Measurements from ENCODE around the gene TNFRSF14.
"Not testable (repeated sequence)": the region's sequence is repeated elsewhere in the genome, so short reads cannot be mapped to it uniquely, and the experiment has no call there.

Gene TNFRSF14

DNA sequence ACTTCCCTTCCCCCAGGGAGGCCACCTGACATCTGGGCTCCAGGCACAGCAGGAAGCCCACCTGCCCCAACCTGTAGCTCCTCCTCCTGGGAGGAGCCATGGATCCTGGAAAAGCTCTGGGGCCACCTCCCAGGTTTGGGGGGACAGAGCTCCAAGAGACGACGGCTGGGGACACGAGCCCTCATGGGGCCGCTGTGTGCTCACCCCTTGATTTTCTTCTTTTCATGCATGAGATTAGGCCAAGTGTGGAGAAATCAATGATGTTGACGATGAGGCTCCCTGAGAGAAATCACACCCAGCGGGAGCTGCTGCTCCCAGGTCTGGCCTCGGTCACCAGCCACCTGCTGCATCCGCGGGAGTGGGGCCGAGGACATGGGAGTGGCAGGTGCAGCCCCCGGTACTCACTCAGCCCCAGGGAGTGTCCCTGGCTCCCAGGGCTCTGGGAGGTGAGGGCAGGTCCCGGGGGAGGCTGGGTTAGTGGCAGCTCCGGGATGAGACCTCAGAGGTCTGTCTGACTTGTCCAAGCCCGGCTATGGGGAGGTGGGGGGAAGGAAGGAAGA, 8.7 kb downstream of the TNFRSF14 start:
- in situ Hi-C loops (cut with HindIII; ENCODE audit: low sequenced_read_pairs): no loop called here

DNA sequence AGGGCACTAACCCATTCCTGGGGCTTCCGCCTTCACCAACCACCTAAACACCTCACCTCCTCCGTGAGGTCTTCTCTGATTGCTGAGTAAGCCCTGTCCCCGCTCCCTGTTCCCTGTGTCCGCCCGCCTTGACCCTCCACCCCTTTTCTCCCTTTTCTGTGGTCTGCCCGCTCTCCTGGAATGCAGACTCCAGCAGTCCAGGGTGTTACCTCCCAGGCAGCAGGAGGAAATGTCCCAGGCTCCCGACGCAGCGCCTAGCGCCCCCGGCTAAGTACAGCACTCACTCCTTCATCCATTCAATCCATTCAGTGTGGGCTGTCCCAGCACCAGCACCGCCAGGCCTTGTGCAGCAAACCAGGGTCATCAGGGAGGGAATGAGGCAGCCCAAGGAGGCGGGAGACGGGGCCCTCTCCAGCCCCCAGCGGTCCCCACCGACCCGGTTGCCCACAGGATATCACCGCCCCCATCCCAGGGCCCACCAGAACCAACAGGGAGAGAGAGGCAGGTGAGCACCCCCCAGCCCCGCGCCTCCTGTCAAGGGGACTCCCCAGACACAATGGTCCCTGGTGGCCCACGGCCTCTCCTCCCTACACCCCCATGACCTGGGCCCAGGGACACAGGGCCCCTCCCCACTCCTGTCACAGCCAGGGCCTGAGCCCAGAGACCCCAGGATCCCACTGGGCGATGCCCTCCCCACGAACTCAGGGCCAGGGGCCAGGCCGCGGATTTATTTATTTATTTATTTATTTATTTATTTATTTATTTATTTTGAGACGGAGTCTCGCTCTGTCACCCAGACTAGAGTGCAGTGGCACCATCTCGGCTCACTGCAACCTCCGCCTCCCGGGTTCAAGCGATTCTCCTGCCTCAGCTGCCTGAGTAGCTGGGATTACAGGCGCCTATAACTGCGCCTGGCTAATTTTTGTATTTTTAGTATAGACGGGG, 10.2 kb downstream of the TNFRSF14 start:
- in situ Hi-C loops (cut with HindIII; ENCODE audit: low sequenced_read_pairs): no loop called here

DNA sequence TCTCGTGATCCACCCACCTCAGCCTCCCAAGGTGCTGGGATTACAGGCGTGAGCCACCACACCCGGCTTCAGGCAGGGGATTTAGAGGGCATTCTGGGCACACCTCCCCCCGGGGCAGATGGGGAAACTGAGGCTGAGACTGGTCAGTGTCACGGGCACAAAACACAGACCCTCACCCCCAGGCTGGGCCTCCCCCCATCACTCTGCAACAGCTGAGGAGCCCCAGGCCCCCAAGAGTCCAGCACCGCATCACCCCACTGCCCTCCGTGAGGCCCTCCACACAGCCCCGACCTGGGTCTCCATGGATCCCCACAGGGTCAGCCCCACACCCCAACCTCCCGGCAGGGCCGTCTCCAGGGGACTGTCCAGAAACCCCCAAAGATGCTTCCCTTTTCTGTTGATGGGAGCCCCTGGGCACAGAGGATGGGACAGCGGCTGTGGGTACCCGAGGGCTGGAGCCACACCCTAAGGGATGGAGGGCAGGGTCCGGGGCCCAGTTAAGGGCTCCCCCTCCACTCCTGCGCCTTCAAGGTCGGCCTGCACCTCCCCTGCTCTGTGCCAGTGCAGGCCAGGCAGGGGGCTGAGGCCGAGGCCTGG, 11.0 kb downstream of the TNFRSF14 start:
- in situ Hi-C loops (cut with HindIII; ENCODE audit: low sequenced_read_pairs): no loop called here

DNA sequence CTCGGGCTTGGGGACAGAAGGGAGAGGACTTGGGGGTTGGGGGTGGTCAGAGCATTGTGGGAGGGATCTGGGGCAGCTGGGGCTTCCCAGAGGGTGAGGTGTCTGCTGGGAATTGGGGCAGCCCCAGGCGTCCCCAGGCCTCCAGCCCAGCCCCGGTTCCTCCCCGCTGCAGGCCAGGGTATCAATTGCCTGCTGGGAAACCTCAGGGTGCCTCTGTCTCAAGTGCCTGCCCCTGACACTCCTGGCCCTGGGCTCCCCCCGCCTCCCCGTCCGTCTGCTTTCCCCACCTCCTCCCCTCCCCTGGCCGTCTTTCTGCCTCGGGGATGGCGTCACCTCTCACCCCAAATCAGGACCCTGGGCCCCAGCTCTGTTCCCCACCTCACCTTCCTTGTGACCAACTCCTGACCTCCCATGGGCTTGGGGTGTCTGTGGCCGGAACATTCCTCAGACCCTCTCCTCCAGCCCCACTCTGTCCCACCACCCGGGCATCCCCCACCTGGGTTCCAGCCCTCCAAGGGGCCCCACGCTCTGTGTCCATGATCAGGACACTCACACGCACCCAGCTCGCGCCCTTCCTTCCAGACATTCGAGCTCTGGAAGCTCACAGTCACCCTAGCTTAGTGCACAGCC, 12.1 kb downstream of the TNFRSF14 start:
- in situ Hi-C loops (cut with HindIII; ENCODE audit: low sequenced_read_pairs): not testable (repeated sequence)

DNA sequence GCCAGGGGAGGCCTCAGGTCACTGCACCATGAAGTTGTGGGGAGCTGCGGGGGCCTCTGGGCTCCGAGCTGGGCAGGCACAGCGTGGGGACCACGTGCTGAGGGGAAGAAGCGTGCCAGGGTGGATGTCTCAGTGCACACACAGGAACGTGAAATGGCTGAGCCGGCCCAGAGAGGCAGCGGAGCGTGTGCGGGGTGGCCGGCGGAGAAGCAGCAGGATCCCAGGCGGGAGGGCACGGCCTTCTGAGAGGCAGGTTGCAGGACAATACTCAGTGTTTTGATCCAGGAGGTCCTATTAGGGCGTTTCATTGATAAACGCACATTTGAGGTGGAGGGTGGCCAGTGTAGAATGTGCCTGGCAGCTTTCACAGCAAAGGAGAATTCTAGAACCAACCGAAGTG, 12.9 kb downstream of the TNFRSF14 start:
- in situ Hi-C loops (cut with HindIII; ENCODE audit: low sequenced_read_pairs): no loop called here

DNA sequence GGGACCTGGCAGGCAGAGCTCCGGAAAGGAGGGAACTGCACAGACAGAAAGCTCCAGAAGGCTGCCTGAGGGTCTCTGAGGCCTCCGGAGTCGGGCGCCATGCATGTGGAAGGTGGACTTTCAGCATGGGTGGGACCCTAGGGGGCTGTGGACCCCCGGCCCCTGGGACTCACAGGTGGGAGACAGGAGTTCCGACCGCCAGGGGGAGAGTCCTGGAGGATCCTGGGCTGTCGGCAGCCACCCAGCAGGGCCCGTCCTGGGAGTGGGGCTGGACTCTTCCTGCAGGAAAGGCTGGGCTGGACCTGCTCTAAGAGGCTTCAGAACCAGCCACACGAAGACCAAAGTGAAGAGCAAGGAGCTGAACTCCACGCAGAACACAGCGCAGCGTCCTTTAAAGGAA, 13.5 kb downstream of the TNFRSF14 start:
- in situ Hi-C loops (cut with HindIII; ENCODE audit: low sequenced_read_pairs): not testable (repeated sequence)

DNA sequence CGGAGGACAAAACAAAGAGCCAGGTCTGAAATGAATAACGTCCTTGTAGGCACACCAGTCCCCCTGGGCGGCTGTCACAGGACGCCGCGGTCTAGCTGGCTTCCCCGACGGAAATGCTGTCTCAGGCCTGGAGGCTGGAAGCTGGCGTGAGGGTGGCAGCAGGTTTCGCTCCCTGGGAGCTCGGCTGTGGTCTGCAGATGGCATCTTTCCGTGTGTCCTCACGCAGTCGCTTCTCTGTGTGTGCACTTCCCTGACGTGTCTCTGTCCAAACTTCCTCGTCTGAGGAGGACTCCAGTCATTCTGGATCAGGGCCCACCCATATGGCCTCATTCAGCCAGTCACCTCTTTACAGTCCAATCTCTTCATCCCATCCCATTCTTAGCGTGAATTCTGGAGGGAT, 14.2 kb downstream of the TNFRSF14 start:
- in situ Hi-C loops (cut with HindIII; ENCODE audit: low sequenced_read_pairs): no loop called here

DNA sequence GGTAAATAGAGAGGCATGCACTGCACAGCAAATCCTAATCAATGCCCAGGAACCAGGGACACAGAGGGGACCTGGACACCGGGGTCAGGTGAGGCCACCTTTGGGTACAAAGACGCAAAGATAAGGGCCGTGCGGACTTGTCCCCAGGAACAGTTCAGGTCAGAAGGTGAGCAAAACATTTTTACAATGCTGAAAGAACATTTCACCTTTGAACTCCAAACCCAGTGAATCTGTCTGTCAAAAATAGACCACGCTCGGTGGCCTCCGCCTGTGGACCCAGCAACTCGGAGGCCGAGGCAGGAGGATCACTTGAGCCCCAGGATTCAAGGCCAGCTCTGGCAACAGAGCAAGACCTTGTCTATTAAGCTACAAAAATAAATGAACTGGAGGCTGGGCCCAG, 15.2 kb downstream of the TNFRSF14 start:
- in situ Hi-C loops (cut with HindIII; ENCODE audit: low sequenced_read_pairs): no loop called here

DNA sequence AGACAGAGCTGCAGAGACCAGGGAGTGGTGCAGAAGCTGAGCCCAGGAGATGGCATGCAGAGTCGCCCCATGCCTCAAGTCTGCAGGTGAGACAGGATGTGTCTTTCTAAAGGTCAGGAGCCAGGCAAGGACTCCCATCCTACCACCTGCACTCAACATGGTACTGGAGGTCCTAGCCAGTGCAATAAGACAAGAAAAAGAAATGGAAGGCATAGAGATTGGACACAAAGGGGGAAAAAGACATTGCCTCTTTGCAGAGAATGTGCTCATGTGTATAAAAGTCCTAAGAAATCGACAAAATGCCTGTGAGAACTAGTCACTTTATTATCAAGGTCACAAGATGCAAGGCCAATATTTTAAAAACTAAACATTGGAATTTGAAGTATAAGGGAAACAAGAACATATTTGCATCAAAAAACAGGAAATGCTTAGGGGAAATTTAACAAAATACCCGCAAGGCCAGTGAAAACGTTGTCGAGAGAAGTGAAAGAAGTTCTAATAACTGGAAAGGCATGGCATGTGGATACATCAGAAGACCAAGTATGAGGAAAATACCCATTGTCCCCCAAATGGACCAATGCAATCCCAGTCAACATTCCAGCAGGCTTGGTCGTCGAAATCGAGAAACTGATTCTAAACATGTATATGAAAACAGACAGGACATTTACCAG, 17.2 kb downstream of the TNFRSF14 start:
- in situ Hi-C loops (cut with HindIII; ENCODE audit: low sequenced_read_pairs): no loop called here

DNA sequence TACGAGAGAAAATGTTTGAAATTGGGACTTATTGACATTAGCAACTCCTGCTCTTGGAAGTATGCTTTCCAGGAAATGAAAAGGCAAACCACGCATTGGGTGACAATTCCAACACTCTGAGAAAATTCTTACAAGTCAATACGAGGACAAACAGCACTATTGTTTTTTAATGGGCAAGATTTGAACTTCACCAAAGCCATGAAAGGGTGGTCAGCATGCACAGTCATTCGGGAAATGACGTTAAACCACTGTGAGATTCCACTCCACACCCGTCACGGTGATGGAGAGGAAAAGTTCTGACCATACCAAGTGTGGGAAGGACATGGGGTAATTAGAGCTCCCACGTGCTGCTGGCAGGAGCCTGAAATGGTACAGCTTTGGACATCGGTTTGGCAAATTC, 18.2 kb downstream of the TNFRSF14 start:
- in situ Hi-C loops (cut with HindIII; ENCODE audit: low sequenced_read_pairs): no loop called here

DNA sequence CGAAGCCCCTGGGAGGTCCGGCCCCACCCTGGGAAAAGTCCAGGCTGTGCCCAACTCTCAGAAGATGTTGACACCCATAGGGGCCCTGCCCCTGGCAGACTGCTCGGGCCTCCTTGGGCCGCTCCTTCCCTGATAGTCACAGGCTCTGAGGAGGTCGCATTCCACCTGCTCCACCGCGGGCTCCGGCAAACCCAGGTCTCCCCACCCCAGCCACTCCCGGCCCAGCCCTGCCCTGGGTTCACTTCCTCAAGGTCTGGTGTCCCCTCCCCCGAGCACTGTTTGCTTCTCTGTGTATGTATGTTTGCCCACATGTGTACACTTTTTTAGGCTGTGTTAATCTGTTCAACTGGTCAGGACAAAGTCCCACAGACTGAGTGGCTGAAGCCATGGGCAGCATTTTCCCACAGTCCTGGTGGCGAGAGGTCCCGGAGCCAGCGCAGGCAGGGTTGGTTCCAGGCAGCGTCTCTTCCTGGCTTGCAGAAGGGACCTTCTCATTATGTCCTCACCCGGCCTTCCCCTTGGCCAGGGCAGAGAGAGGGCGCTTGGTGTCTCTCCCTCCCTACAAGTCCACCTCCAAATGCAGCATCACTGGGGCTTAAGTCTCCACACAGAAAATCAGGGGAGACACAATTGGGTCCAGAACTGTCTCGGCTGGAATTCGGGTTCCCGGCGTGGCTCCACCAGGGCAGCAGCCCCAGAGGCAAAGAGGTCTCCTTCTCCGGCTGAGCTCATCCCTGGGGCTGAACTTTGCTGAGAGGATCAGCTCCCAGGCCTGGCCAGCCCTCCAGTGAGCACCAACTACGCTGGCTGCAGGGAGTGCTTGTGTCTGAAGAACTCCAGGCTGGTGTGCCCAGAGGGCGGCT, 19.9 kb downstream of the TNFRSF14 start:
- in situ Hi-C loops (cut with HindIII; ENCODE audit: low sequenced_read_pairs): no loop called here

DNA sequence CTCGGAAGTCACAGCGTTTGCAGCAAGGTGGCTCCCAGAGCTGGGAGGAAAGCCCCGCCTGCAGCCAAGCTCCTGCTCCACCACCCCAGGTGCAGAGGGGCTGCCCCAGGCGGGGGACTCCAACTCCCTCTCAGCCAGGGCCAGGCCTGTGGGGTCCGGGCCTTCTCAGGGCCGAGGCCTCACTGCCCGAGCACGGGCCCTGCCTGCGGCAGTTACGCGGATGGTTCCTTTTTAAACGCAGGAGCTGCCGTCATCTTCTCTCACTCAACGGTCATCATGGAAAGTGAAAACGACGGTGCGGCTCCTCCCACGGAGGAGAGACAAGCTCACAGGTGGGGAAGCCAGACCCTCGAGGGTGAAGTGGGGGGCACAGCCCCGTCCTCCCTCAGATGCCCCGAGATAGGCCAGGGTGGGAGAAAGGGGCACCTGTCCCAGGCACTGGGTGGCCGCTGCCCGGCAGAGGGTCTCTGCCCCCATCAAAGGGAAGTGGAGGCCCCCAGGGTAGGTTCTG, 21.4 kb downstream of the TNFRSF14 start:
- in situ Hi-C loops (cut with HindIII; ENCODE audit: low sequenced_read_pairs): not testable (repeated sequence)

DNA sequence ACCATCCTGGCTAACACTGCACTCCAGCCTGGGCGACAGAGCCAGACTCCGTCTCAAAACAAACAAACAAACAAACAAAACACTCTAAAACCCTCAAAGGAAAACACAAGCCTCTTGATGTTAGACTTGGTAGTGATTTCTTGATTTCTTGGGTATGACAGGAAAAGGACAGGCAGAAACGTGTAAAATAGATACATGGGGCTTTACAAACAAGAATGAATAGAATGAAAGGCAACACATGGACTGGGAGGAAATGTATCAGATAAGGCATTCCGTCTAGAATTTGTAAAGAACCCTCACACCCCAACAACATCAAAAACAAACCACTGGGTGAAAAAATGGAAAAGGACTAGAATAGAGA, 22.6 kb downstream of the TNFRSF14 start:
- in situ Hi-C loops (cut with HindIII; ENCODE audit: low sequenced_read_pairs): no loop called here

DNA sequence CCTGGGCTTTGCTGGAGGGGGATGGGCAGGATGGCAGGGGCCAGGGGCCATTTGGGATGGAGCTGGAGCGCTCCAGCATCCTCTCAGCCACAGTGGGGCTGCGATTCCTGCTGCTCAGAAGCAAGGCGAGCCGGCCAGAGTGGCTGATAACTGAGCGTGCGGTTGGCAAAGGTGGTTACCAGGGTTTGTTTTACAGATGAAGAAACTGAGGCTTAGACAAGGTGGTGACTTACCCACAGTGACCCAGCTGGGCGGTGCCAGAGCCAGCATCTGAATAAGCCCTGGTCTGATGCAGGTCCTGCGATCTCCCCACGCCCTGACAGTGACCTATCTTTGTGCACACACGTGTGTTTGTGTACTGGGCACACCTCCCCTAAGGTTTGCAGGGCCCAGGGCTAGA, 24.5 kb downstream of the TNFRSF14 start:
- in situ Hi-C loops (cut with HindIII; ENCODE audit: low sequenced_read_pairs): no loop called here

DNA sequence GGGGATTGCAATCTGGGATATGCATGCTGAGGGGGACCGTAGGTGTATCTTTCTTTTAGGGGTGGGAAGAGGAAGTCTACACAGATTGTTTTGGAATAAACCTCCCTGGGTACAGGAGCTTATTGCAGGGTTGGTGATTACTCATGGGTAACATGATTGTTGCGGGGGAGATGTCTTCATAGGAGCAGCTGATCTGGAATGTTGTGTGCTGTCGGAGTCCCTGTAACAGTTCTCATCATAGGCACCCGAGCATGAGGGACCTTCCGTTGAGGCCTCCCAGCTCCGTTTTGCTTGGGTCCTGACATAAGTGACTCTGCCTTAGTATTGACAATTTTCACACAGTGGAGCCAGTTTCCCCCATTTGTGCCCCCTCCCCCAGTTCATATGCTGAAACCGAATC, 26.2 kb downstream of the TNFRSF14 start:
- in situ Hi-C loops (cut with HindIII; ENCODE audit: low sequenced_read_pairs): no loop called here

DNA sequence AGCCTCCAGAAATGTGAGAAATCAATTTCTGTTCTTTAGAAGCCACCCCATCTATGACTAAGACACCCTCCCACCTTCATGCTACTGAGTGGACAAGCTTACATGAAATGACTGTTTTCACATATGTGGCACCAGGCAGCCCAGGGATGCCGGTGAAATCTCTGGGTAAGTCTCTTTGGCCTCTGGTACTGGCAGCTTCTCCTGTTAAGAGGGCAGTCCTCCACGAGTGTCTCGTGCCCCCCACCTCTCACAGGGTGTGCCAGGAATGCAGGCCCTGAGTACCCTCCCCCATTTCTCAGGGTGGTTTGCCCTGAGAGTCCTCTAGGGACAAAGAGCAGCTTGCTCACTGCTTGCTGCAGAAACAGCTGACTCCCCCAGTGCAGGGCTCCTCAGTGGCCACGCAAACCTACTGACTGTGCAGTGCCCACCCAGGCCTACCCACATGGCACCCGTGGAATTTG, 27.2 kb downstream of the TNFRSF14 start:
- in situ Hi-C loops (cut with HindIII; ENCODE audit: low sequenced_read_pairs): no loop called here

DNA sequence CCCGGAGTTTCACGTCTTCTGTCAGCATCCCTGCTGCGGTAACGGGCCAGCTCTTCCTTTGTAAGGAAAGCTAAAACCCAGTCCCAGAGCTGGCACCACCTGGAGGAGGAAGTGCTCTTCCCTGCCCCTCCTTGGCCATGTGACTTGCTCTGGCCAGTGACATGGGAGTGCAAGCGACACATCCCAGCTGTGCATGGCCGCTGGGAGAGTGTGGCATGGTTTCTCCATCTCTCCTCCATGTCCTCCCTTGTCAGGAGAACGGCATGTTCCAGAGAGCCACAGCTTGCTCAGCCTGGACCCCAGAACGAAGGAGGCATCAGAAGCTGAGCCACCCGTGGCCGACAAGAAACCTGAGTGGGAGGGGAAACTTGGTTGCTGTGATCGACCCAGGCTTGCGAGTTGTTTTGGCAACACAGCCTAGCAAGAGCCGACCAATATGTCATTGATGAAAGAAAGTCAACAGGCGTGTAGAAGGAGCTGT, 27.7 kb downstream of the TNFRSF14 start:
- in situ Hi-C loops (cut with HindIII; ENCODE audit: low sequenced_read_pairs): no loop called here

DNA sequence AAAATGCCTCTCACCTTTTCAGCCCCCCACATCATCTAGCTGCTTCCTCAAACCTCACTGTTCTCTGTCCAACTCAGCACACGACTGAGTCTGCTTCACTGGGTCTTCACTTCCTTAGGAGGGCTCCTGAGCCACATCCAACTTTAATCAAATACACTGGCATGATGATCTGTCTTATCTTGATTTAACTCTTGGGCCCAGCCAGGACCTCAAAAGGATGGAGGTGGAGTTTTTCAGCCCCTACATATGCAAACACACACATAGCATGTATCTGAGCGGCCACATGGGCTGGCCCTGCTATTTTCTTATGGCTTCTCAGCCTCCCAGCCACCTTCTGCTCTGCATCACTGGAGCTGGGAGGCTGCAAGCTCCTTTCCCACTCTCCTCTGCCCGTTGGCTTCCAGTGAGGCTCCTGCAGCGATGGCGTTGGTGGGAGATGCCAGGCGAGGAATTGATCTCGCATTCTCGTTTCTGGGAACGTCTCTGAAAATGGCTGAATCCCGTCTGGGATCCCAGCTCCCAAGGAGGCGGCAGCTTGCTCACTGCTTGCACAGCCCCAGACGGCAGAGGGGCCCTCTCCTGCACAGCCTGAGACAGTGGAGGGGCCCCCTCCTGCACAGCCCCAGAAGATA, 28.6 kb downstream of the TNFRSF14 start:
- in situ Hi-C loops (cut with HindIII; ENCODE audit: low sequenced_read_pairs): no loop called here
